ENCODE results near the gene PPP2R3B.

The PPP2R3B gene

DNA sequence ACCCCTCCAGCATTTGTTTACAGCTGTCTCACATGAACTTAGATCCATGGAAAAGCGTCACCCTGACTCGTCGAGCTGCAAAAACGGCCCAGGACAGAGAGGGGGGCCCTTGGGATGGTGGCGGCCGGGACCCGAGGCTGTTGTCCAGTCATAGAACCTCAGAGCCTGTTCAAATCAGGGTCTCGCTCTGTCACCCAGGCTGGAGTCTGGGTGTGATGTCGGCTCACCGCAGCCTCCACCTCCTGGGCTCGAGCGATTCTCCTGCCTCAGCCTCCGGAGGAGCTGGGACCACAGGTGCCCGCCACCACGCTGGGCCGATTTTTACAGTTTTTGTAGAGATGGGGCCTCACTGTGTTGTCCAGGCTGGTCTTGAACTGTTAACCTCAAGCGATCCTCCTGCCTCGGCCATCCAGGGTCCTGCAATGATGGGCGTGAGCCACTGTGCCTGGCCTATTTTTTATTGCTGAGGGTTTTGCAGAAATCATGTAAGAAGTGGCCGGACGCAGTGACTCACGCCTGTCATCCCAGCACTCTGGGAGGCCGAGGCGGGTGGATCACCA lies 42.6 kb upstream of the PPP2R3B start:
- no peak for DNase-seq (ENCODE audit: low read depth)
- H3K4me3 ChIP-seq (ENCODE audit: low read length), result no peak overlapping the region
- TF ChIP-seq, protein P1, sequence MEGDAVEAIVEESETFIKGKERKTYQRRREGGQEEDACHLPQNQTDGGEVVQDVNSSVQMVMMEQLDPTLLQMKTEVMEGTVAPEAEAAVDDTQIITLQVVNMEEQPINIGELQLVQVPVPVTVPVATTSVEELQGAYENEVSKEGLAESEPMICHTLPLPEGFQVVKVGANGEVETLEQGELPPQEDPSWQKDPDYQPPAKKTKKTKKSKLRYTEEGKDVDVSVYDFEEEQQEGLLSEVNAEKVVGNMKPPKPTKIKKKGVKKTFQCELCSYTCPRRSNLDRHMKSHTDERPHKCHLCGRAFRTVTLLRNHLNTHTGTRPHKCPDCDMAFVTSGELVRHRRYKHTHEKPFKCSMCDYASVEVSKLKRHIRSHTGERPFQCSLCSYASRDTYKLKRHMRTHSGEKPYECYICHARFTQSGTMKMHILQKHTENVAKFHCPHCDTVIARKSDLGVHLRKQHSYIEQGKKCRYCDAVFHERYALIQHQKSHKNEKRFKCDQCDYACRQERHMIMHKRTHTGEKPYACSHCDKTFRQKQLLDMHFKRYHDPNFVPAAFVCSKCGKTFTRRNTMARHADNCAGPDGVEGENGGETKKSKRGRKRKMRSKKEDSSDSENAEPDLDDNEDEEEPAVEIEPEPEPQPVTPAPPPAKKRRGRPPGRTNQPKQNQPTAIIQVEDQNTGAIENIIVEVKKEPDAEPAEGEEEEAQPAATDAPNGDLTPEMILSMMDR (conservative IDR thresholded peaks at IDR 0.05; ENCODE audit: low read length), result no peak

DNA sequence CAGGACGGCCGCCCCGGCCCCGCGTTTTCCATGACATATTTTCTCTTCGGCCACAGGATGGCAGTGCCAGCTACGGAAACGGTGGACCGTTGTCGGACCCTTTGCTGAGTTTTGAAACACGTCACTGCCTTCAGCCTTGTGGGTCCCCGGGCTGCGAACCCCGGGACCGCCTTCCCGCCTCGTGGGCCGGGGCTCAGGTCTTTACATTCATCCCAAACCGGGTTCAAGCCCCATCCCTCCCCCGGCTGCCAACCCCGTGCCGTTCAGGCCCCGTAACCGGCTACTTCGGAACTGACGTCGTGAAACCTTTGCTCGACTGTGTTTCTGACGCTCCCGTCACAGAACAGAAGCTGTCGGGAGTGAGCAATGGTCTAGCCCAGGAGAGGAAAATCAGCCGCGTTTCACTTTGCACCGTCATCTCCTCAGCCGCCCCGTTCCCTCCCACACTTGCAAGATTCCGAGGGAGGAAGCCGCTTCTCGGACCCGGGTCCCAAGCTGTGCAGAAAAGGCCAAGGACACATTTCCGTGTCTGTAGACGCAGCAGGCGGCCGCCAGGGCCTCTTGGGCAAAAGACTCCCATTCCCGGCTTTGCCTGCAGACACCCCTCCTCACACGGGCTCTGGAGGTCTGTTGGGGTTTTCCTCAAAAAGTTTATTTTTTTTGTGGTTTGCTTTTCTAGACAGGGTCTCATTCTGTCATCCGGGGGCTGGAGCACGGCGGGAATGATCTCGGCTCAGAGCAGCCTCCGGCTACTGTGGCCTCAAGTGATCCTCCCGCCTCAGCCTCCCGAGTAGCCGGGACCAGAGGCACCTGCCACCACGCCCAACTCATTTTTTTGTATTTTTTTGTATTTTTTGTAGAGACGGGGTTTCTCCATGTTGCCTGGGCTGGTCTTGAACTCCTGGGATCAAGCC lies 41.4 kb upstream of the PPP2R3B start:
- TF ChIP-seq, protein P1 (conservative IDR thresholded peaks at IDR 0.05; ENCODE audit: low read length), result peak; percentile 38
- H3K4me3 ChIP-seq (ENCODE audit: low read length), result peak overlapping the region; percentile 29
- peak; percentile 19 for DNase-seq (ENCODE audit: low read depth)

DNA sequence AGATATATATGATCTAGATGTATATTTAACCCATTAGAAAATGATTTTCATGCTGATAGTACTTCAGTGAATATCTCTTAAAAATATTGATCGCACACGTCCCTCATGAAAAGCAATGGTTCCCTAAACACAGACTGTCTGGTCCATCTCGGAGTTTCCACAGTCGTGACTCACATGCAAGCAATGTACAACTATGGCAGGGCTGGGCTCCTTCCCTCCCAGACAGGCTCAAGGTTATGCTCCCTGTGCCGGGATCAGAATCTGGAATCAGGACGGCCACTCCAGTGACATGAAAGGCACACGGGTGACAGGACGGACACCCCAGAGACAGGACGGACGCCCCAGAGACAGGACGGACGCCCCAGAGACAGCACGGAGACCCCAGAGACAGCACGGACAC lies 40.2 kb upstream of the PPP2R3B start:
- TF ChIP-seq, protein P1 (conservative IDR thresholded peaks at IDR 0.05; ENCODE audit: low read length), result no peak

DNA sequence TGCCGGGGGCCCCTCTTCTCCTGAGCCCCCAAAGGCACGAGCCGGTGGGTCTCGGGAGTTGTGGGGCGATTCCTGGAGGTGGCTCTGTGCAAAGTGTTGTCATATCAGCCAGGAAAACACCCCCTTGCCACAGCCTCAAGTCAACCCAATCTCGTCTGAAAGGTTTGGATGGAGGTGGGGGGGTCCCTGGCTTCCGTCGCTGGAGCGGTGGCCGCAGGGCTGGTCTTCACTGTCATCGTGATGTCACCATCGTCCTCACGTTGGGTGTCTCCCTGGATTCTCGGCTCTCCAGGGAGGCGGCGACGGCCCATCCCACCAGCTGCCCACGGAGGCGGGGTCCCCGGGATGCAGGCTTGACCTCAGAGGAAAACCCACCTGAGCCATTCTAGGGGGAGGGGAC lies 38.3 kb upstream of the PPP2R3B start:
- DNase-seq (ENCODE audit: low read depth), result no peak
- no peak overlapping the region for H3K4me3 ChIP-seq (ENCODE audit: low read length)
- TF ChIP-seq, protein P1 (conservative IDR thresholded peaks at IDR 0.05; ENCODE audit: low read length), result no peak

More for the DNA sequence above, 40.2 kb upstream of the PPP2R3B start:
- H3K4me3 ChIP-seq (ENCODE audit: low read length), result no peak overlapping the region
- peak; percentile 14 for DNase-seq (ENCODE audit: low read depth)

DNA sequence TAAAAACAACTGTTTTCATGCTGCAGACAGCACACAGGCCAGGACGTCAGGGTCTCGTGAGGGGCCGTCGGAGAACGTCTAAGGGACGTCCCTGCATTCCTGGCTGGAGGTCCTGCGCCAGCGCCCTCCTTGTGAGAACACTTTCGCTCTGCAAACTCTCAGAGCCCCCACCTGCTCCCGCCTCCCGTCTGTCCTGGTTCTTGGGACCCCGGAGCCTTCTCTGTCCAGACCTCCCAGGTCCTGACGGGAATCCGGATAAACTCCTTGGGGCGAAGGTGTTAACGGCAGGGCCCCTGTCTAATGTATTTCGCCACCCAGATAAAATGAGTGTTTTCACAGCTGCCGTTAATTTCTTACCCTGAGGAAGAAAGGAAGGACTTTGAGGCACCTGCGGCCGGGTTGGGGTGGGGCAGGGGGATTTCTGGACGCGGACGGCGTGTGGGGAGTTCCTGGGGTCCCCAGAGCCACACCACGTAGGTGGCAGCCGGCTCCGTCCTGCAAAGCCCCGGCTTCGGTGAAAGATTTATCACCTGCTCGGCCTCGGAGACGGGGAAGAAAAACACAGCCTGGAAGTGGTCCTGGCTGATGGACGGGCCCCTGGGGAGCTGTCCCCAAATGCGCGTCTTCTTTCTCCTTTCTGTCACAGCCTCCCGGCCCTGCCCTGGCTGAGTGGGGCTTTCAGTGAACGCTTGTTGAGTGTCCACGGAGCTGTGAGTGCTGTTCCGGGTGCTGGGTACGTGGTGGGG lies 35.1 kb upstream of the PPP2R3B start:
- no peak for DNase-seq (ENCODE audit: low read depth)
- TF ChIP-seq, protein P1 (conservative IDR thresholded peaks at IDR 0.05; ENCODE audit: low read length), result no peak
- no peak overlapping the region for H3K4me3 ChIP-seq (ENCODE audit: low read length)

DNA sequence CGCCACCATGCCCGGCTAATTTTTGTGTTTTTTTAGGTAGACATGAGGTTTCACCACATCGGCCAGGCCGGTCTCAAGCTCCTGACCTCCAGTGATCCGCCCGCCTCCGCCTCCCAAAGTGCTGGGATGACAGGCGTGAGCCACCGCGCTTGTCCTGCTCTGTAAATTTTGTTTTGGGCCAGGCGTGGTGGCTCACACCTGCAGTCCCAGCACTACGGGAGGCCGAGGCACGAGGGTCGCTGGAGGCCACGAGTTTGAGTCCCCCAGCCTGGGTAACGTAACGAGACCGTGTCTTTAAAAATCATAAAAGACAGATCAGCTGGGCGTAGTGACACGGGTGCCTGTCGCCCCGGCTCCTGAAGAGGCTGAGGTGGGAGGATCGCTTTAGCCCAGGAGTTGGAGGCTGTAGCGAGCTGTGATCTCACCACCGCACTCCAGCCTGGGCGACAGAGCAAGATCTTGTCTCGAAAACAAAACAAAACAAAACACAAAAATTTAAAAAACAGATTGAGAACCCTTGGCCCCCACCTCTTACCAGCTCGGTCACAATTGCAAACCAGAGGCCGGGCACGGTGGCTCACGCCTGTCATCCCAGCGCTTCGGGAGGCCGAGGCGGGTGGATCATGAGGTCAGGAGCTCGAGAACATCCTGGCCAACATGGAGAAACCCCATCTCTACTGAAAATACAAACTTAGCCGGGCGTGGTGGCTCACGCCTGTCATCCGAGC lies 34.0 kb upstream of the PPP2R3B start:
- no peak for DNase-seq (ENCODE audit: low read depth)

More for the DNA sequence above, 34.0 kb upstream of the PPP2R3B start:
- TF ChIP-seq, protein P1 (conservative IDR thresholded peaks at IDR 0.05; ENCODE audit: low read length), result no peak
- no peak overlapping the region for H3K4me3 ChIP-seq (ENCODE audit: low read length)
